GM21447 (cell line): ENCODE results near the gene CCSAP.
A peak's percentile ranks its signal among the peaks of the same experiment; 100 is the strongest.
"Not testable (repeated sequence)": the region's sequence is repeated elsewhere in the genome, so short reads cannot be mapped to it uniquely, and the experiment has no call there.

Experiments used
- ATAC-seq: cut with Tn5 transposase; IDR thresholded peaks from one replicate; pipeline ENCODE4 v1.9.1; 2021; ENCODE audit not compliant: unreplicated experiment

CCSAP gene

DNA sequence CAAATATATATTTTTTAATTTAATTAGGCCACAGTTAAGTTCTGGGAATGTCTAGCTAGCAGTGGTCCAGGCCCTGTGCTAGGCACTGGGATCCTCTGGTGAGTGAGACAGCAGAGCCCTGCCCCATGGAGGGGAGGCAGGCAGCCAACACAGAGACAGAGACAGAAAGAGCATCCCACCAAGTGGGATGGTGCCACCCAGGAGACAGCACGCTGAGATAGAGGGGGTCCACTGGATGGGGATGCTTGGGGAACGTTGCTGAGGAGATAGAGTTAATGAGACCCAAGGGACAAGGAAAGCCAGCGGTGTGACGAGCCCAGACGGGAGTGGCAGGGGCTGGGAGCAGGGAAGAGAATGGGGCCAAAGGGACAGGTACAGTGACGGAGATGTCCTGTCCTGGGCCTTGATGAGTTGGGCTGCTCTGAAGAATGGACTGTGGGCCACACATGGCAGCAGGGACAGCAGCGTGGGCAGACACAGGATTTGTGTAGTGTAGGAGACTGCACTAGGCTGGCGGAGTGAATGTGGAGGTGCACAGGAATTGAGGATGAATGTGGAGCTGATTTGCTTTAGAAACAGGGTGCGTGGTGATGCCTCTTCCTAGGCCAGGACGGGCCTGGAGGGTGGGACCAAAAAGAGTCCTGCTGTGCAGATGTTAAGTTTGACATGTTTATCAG lies 49.2 kb downstream of the CCSAP start:
- ATAC-seq: no peak

DNA sequence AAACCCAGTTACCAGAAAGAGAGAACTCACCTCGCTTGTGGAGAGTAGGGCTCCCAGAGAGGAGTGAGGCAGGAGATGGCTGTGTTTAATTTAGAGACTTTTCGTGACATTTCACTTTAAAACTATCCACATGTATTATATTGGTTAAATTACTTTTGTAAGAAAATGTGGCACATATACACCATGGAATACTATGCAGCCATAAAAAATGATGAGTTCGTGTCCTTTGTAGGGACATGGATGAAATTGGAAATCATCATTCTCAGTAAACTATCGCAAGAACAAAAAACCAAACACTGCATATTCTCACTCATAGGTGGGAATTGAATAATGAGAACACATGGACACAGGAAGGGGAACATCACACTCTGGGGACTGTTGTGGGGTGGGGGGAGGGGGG lies 51.2 kb downstream of the CCSAP start:
- not testable (repeated sequence) for ATAC-seq

DNA sequence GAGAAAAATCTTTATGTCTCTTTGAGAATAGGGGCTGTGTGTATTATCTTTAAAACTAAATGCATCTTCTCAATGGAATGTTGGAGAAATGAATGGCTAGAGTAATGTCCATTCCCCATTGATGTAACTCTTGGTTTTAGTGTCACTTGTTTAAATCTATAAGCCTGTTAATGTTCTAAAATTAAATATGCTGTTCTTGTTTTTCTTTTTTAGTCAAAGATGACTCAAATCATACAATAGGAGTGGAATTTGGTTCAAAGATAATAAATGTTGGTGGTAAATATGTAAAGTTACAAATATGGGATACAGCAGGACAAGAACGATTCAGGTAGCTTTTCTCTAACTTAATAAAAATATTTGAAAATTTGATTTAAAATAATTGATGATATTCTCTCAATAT lies 54.3 kb downstream of the CCSAP start:
- ATAC-seq: no peak

DNA sequence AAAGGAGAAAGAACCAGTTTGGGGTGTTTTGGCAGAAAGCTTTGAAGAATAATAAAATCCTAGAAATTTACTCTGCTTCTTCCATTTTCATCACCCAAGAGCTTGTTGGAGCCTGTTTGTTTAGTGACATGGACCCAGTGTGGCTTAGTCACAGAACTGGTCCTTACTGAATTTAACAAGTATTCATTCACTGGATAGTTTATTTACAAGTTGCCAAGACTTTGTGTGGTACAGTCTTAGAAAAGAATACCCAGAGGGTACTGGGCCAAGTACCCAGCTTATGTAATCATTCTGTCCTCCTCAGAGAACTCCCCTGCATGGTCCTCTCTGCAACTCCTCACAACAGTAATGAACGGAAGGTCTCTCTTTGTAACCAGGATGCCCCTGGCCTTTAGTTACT lies 55.6 kb downstream of the CCSAP start:
- no peak for ATAC-seq

DNA sequence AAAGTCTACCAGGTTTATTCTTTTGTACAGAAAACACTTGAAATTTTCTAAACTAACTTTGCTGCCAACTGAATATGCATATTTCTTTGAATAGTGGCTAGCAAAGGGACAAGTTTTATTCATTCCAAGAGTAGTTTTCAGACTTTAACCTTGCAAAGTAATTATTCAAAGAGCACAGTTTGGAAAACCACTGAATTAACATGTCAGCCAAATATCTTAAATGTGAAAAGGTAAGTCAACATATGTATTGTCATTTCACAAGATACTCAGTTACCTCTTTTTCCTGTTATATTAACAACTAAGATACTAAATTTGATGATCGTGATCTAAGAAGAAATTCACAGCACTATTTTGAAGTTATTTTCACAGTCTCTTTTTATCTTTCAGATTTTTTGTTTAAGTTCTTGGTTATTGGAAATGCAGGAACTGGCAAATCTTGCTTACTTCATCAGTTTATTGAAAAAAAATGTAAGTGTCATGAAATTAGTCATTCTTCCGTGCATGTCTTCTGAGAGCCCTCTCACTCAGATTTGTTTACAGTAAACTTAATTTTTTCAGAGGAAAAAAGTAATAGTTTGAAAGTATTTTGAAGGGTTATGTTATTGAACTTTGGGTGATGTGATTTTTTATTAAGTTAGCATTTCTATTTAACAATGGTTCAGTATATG lies 56.6 kb downstream of the CCSAP start:
- no peak for ATAC-seq

DNA sequence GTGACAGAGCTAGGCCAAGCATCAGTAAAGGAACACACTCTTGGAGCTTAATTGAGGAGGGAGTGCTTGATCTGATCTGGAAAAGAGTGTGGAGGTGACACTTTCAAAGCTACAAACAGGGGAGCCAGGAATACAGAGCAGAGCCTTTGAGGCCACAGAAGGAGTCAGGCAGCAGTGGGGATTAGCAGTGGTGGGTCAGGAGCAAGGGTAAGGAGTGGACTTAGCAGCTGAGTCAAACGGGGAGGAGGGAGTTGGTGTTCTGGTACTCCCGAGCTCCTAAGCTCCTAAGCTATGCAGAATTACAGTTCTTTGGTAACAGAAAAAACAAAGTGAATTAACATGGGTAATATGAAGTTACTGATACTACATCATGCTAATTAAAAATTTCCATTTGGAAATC lies 57.4 kb downstream of the CCSAP start:
- ATAC-seq: no peak

DNA sequence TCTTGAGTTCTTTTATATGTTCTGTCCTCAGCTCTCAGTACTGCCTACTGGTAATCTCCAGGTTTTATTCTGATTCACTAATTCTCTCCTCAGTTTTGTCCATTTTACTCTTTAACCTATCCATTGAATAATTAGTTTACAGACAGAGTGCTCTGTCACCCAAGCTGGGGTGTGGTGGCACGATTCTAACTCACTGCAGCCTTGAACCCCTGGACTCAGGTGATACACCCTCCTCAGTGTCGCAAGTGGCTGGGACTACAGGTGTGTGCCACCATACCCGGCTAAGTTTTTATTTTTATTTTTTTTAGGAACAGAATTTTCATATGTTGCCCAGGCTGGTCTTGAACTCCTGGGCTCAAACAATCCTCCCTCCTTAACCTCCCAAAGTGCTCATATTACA lies 58.0 kb downstream of the CCSAP start:
- ATAC-seq: no peak

DNA sequence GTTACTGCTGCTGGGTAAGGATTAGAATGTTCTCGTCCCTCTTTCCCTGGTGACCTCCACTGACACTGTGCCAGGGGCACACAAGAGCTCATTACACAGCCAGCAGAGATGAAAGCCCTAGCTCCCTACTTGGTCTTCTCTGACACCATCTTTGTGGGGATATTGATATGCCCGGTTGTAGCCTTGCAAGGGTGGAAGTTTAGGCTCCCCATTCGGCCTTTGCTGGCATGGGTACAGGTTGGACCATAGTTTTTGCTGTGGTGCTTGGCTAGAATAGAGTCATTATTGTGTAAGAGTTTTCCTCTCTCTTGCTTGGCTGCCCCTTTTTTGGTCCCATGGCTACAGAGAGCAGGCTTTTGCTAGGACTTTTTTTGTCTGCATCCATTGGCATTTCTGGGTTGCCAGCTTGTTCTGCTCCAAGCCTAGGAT lies 59.6 kb downstream of the CCSAP start:
- ATAC-seq: no peak

DNA sequence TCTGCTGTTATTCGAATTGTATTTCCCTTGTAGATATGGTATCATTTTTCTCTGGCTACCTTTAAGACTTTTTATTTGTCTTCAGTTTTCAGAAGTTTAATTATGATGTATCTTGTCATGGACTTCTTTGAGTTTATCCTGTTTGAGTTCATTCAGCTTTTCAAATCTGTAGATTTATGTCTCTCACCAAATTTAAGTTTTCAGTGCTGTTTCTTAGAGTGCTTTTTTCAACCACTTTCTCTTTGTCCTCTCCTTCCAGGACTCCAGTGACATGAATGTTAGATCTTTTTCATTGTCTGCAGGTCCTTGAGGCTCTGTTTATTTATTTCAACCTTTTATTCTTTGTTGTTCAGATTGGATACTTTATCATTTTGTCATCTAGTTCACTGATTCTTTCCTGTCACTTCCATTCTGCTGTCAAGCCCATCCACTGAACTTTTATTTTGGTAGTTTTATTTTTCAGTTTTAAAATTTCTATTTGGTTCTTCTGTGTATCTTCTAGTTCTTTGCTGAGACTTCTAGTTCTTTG lies 60.5 kb downstream of the CCSAP start:
- no peak for ATAC-seq

DNA sequence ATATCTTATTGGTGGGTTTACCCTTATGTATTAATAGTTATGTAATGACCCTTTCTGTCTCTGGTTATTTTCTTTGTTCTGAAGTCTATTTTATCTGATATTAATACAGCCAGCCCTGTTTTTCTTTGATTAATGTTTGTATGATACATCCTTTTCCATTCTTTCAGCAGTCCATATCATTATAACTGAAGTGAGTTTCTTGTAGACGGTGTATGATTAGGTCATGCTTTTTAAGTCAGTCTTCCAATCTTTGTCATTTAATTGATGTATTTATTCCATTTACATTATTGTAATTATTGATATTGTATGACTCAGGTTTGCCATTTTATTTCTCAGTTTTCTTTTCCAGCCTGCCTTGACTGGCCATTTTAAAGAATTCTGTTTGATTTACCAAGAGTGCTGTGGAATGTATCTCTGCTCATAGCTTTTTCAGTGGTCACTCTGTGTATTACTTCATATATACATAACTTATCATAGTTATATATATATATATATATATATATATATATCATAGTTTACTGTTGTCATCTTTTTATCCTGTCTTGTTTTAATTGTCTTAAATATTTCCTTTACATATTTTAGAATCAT lies 61.4 kb downstream of the CCSAP start:
- ATAC-seq: no peak

DNA sequence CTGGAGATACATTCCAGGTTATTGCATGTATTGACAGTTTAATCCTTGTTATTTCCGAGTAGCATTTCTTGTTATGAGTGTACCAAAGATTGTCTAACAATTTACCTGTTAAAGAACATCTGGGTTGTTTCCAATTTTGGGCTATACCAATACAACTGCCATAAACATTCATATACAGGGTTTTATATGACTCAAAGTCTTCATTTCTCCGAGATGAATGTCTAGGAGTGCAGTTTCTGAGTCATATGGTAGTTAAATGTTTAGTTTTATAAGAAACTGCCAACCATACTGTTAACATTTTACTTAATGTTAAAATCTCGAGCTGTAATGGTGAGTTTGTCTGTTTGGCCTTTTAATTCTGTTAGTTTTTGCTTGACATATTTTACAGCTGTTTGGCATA lies 61.9 kb downstream of the CCSAP start:
- no peak for ATAC-seq

DNA sequence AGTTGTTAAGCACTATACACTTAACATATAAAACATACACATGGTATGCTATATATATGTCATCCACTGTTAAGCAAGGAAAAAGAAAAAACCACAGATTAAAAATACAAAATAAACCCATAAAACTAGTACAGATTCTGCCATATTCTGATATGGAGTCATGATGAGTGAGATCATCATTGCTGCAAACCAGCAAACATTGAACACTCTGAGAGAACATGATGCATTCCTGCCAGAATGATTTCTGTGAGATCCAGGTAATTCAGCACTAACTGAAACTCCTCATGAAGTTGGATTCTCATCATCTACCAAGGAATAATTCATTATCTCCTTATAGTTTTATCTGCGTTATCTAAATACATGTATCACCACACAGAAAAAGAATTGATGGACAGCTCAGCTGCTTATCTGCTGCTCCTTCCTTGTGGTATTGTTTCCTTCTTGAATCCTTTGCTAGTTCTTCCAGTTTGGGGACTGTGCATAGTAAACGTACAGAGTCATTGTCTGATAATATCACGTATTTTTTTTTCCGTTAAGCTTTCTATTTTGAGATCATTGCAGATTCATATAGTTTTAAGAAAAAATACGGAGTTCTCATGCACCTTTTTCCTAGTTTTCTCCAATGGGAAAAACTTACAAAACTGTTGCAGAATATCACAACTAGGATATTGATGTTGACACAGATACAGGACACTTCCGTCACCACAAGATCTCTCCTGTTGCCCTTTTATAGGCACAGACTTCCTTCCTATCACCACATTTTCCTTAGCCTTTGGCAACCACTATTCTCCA lies 62.6 kb downstream of the CCSAP start:
- ATAC-seq: no peak

DNA sequence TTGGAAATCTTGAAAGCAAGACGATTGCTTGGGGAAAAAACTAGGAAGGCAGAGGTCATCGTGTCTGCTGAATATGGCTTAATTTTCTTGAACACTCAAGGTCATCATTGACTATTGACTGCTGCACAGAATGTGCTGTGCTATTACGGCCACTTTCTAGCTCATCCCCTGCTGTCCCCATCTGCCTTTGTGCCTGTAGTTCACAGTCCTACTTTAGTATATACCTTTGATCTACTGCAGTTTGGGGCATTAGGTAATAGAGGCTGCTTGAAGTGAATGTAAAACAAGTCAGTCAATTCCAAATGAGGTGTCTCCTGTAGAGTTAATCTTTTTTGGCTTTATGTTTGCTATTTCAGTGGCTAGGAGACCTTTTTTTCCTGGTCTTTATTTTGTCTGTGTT lies 63.6 kb downstream of the CCSAP start:
- no peak for ATAC-seq

DNA sequence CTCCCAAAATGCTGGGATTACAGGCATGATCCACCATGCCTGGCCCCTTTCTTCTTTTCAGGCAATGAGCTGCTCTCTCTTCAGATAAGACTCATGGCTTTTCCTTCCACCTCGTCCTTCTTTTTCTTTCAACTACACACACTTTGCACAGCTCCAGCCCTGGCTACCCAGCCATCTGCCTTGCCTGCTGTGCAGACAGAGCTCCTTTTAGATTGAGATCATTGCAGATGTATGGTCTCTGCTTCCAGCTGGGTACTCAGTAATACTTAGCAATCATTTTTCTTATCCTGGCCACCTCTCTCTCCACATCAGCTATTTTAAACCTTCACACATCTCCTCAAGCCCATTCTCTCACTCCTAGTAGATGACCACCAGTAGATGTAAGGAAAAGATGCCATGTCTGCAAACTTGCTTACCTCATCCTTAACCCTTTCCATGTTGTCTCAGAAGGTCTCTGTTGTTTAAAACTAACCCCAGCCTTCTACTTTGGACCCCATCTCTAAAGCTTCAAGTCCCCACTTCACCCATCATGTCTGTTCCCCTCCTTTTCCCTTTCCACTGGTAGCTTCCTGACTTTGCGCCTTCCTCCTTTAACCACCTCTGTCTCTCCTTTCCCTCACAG lies 64.6 kb downstream of the CCSAP start:
- ATAC-seq: no peak

DNA sequence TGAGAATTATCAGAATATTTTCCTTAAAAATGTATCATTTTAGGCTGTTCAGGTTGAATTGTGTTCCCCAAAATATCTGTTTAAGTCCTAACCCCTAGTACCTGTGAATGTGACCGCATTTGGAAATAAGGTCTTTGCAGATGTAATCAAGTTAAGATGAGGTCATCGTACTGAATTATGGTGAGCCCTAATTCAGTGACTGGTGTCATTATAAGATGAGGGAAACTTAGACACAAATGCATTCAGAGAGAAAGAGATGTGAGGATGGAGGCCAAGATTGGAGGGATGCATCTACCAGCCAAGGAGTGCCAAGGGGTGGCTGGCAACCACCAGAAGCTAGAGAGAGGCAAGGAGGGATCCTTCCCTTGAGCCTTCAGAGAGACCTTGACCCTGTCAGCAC lies 67.8 kb downstream of the CCSAP start:
- no peak for ATAC-seq

DNA sequence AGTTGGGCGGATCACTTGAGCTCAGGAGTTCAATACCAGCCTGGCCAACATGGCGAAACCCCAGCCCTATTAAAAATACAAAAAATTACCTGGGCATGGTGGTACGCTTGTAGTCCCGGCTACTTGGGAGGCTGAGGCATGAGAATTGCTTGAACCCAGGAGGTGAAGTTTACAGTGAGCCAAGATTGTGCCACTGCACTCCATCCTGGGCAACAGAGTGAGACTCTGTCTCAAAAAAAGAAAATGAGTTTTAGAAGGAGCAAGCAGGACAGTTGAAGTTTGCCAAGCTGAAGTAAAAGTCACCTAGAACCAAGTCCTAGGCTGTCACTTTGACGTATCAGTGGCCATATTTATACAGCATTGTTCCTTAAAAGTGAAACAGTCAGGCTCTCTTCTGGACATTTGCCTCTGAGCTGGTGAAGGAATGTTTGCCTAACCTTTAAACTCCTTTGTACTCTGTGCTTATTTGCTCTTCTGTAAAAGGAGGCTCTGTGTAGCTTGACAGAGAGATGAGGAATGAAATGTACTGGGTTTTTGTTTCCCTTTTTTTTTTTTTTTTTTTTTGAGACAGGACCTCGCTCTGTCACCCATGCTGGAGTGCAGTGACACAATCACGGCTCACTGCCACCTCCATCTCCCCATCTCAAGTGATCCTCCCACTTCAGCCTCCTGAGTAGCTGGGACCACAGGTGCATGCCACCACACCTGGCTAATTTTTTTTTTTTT lies 69.2 kb downstream of the CCSAP start:
- no peak for ATAC-seq

DNA sequence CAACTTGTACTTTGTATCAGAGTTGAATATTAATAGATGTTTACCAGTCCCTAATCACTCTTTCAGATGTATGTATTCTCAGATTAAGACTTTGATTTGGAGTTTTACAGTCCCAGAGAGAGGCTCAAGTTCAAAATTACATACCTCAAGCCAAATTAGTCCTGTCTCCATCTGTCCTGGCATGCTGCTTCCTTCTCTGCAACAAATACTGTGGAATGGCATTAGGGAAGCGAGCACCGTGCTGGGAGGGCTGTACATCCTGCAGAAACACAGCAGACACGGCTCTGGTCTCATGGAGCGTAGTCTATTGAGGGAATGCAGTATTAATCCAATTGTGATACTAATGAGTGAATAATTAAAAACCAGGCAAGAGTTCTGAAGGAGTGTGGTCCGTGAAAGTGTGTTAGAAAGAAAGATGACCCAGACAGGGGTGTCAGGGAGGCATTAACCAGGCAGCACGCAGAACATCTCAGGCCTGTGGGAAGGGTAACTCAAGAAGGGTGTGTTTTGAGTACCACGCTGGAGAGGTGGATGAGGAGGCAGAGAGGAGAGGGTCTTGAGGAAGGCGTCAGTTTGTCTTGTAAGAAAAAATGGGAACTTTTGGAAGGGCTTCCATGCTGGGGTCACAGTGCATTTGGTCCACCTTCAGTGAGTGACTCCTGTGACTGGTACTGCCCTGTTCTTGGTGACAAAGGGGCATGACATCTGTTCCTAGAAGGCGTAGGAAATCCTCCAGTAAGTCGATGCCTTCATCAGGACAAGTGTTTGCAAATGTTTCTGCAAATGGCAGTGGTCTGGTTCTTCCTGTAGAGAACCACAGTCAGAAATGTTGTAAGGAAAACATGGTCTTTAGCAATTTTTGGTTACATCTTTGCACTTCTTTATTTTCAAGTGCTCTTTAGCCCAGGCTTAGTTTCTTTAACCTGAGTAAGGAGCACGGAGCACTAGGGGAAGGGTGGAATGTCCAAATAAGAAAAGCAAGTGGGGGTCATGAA lies 70.4 kb downstream of the CCSAP start:
- no peak for ATAC-seq

DNA sequence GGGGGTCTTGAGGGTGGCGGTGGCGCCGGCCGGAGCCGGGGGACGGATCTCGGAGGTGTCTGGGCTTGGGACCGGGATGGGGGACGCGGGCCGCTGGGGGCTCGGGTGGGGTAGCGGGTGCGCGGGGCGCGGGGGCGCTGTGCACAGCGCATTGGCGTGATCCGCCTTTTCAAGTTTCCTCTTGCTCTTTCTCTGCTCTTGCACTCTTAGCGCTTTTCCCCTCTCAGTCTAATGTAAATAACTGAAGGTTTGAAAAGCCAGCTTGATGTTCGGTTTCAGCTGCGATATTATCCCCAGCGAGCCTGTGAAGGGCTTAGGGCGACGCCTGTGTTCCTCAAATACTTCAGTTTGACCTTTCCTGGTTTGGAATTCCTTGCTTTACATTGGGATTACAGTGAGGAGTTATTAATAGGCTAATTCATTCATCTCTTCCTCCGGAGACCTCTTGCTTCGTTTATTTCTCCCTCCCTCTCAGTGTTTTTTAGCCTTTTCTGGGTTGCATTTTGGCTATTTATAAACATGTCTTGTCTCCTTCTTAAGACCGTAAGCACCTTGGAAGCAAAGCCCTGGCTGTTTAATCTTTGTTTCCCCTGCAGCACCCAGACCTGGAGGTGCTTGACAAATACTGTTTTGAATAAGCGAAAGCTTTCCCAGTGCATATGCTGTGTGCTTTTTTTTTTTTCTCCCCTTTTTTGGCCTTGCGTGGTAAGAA lies 71.2 kb downstream of the CCSAP start:
- peak; percentile 57 for ATAC-seq
